DND-41 (cell line): Measurements from ENCODE around the gene C5.

Source experiments
- CTCF ChIP-seq: IDR thresholded peaks from 2 replicates; pipeline ENCODE4 v1.5.1; 2012; ENCODE audit warnings: borderline replicate concordance, low read length, moderate library complexity, mild to moderate bottlenecking; ENCODE audit not compliant: poor library complexity, severe bottlenecking; ENCODE audit errors: extremely low read depth
- EZH2 ChIP-seq: IDR thresholded peaks from 3 replicates; pipeline ENCODE4 v1.6.1; 2012; ENCODE audit warnings: borderline replicate concordance, low read depth, mild to moderate bottlenecking, moderate library complexity, low read length, inconsistent platforms; ENCODE audit not compliant: severe bottlenecking

GRCh38 chr9:120978987-120979386 lies 71.1 kb downstream of the C5 start:
- TF ChIP-seq CTCF: no peak
- TF ChIP-seq EZH2: no peak
